Renal pelvis (tissue), 3 donors: ENCODE results near the gene C1RL. TPM values are rescaled to one million over a fixed set of nuclear protein-coding genes. Genes with fewer than 3 reads are reported as not detected.

ENCODE experiments used
- polyA plus RNA-seq, 3 donors: library from polyadenylated mRNA; unstranded; fragments of 120-200 nt; gene quantifications; one replicate each; pipeline ENCODE4 v1.2.1, GENCODE V29; 2013; ENCODE audit not compliant: insufficient read length in 3 of 3

C1RL gene
- polyA plus RNA-seq, 3 donors, result 28.4 to 46.9 (median 46.4) TPM

Other genes with a start within 250 kb of the C1RL start
- gene TPI1, start 241.7 kb downstream of the C1RL start, polyA plus RNA-seq, result 100 to 1,000 TPM; 560 to 690 (median 592) TPM
- 10 to 100 TPM; 14.8 to 16.8 (median 16.8) TPM for gene SPSB2, start 235.9 kb downstream of the C1RL start, polyA plus RNA-seq
- gene LRRC23, start 204.4 kb downstream of the C1RL start, polyA plus RNA-seq, result 10 to 100 TPM; 20.5 to 21.0 (median 20.9) TPM
- 10 to 100 TPM; 12.6 to 17.2 (median 14.1) TPM for gene ENO2, start 194.6 kb downstream of the C1RL start, polyA plus RNA-seq
- gene ATN1, start 181.3 kb downstream of the C1RL start, polyA plus RNA-seq, result 100 to 1,000 TPM; 116 to 147 (median 131) TPM
- gene RNU7-1, start 165.4 kb downstream of the C1RL start, polyA plus RNA-seq, result 1 to 10 TPM in 1 of 3 donors, not detected in 2; 5.8 TPM
- 100 to 1,000 TPM; 135 to 204 (median 158) TPM for gene C12orf57, start 165.2 kb downstream of the C1RL start, polyA plus RNA-seq
- gene PTPN6, start 157.9 kb downstream of the C1RL start, polyA plus RNA-seq, result 10 to 100 TPM; 21.1 to 25.2 (median 25.1) TPM
- 100 to 1,000 TPM; 256 to 302 (median 298) TPM for gene PHB2, start 138.6 kb downstream of the C1RL start, polyA plus RNA-seq
- gene EMG1, start 138.3 kb downstream of the C1RL start, polyA plus RNA-seq, result 10 to 100 TPM; 41.0 to 53.3 (median 50.5) TPM
- 10 to 100 TPM; 56.5 to 69.0 (median 66.6) TPM for gene LPCAT3, start 90.7 kb downstream of the C1RL start, polyA plus RNA-seq
- gene C1S, start 48.5 kb downstream of the C1RL start, polyA plus RNA-seq, result 10 to 100 TPM; 43.0 to 49.6 (median 47.4) TPM
- gene C1R, start 16.8 kb downstream of the C1RL start, polyA plus RNA-seq, result 10 to 100 TPM; 34.8 to 47.5 (median 37.3) TPM
- 10 to 100 TPM; 52.3 to 62.9 (median 53.2) TPM for gene RBP5, start 19.7 kb upstream of the C1RL start, polyA plus RNA-seq
- 100 to 1,000 TPM in 1 of 3 donors, 10 to 100 TPM in 2; 81.1 to 122 (median 99.1) TPM for gene CLSTN3, start 21.2 kb upstream of the C1RL start, polyA plus RNA-seq
- gene PEX5, start 80.5 kb upstream of the C1RL start, polyA plus RNA-seq, result 10 to 100 TPM; 51.7 to 56.0 (median 54.1) TPM
- not detected for gene ACSM4, start 194.9 kb upstream of the C1RL start, polyA plus RNA-seq